Measurements from ENCODE around the gene ARHGEF4.

The ARHGEF4 gene

DNA sequence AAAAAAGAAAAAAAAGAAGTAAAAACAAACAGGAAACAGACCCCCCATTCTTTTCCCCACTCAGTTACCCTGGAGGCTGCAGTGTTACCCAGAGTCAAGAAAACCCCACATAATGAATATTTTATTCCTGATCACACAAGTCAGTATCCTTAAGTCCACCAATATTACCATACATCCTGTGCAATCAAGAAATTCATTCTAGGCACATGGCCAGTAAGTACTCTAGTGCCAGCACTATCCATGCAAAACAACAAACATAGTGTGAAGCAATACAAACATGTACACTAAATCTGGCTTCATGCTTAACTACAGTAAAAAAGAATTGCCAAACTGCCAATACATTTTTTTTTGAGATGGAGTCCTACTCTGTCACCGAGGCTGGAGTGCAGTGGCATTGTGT lies 145.0 kb downstream of the ARHGEF4 start:
- Histone ChIP-seq H3K4me3 (ENCODE audit: low read length) (no peak overlapping the region), H3K79me2 (ENCODE audit: low read length) (no peaks in the 10 kb centered on the region), H3K27ac (ENCODE audit: low read length) (no peak overlapping the region), H3K9me3 (replicated peaks; ENCODE audit: insufficient read depth, low read length) (no peaks in the 10 kb centered on the region), H3K9ac (ENCODE audit: low read length) (no peak overlapping the region), H3K9me2 (replicated peaks; ENCODE audit: insufficient read depth, low read length) (no peaks in the 10 kb centered on the region), H3F3A (ENCODE audit: insufficient read depth, low read length) (no peaks in the 10 kb centered on the region), H4K20me1 (ENCODE audit: insufficient read depth, low read length) (no peaks in the 10 kb centered on the region), H3K4me1 (ENCODE audit: low read length) (no peaks in the 10 kb centered on the region), H3K36me3 (replicated peaks; ENCODE audit: insufficient read depth, low read length) (no peaks in the 10 kb centered on the region), H2AFZ (ENCODE audit: low read length) (no peak overlapping the region), H3K27me3 (replicated peaks; ENCODE audit: insufficient read depth, low read length) (no peaks in the 10 kb centered on the region), H3K4me2 (ENCODE audit: low read depth, low read length) (no peak overlapping the region)
- no peak for DNase-seq
- no peak for TF ChIP-seq EZH2 (optimal IDR thresholded peaks at IDR 0.05; ENCODE audit: low read depth, low read length)
- TF ChIP-seq, protein P1, sequence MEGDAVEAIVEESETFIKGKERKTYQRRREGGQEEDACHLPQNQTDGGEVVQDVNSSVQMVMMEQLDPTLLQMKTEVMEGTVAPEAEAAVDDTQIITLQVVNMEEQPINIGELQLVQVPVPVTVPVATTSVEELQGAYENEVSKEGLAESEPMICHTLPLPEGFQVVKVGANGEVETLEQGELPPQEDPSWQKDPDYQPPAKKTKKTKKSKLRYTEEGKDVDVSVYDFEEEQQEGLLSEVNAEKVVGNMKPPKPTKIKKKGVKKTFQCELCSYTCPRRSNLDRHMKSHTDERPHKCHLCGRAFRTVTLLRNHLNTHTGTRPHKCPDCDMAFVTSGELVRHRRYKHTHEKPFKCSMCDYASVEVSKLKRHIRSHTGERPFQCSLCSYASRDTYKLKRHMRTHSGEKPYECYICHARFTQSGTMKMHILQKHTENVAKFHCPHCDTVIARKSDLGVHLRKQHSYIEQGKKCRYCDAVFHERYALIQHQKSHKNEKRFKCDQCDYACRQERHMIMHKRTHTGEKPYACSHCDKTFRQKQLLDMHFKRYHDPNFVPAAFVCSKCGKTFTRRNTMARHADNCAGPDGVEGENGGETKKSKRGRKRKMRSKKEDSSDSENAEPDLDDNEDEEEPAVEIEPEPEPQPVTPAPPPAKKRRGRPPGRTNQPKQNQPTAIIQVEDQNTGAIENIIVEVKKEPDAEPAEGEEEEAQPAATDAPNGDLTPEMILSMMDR (IDR thresholded peaks at IDR 0.05; ENCODE audit: low read length) = no peak
- TF ChIP-seq EZH2phosphoT487 (IDR thresholded peaks at IDR 0.05; ENCODE audit: low read length) = no peak

DNA sequence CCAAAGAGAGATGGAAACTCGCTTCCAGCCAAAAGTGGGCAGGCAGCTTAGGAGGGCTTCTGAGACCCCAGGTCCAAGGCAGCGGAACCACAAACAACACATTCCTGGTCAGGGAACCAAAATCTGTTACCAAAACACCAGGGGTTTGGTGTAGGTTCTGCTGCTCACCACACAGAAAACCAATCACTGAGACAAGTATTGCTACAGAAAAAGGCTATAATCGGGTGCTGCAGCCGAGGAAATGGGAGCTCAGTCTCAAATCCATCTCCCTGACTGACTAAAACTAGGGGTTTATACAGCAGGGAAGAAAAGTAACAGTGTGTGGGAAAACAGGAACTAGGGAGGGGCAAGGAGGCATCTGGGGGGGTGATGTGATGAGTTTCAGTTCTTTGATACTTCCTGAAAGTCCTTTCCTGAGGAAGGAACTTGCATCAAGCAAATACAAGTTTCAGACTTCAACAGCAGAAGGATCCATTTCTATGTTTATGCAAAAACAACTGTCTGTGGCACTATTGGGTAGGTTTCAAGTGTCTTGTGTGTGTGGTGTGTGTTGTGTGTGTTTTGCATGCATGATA lies 148.6 kb downstream of the ARHGEF4 start:
- no peaks in the 10 kb centered on the region for H3K4me1 ChIP-seq (ENCODE audit: low read length)
- H3K27me3 ChIP-seq (replicated peaks; ENCODE audit: insufficient read depth, low read length) = no peaks in the 10 kb centered on the region
- H3K36me3 ChIP-seq (replicated peaks; ENCODE audit: insufficient read depth, low read length) = no peaks in the 10 kb centered on the region
- TF ChIP-seq, protein P1 (IDR thresholded peaks at IDR 0.05; ENCODE audit: low read length) = no peak
- TF ChIP-seq EZH2 (optimal IDR thresholded peaks at IDR 0.05; ENCODE audit: low read depth, low read length) (no peak), EZH2phosphoT487 (IDR thresholded peaks at IDR 0.05; ENCODE audit: low read length) (no peak)
- DNase-seq = no peak
- no peak overlapping the region for H3K27ac ChIP-seq (ENCODE audit: low read length)
- H3K79me2 ChIP-seq (ENCODE audit: low read length) = no peaks in the 10 kb centered on the region
- H3F3A ChIP-seq (ENCODE audit: insufficient read depth, low read length) = no peaks in the 10 kb centered on the region
- H3K4me3 ChIP-seq (ENCODE audit: low read length) = no peak overlapping the region
- no peak overlapping the region for H2AFZ ChIP-seq (ENCODE audit: low read length)
- no peak overlapping the region for H3K4me2 ChIP-seq (ENCODE audit: low read depth, low read length)
- H3K9me2 ChIP-seq (replicated peaks; ENCODE audit: insufficient read depth, low read length) = no peaks in the 10 kb centered on the region
- no peak overlapping the region for H3K9ac ChIP-seq (ENCODE audit: low read length)
- H3K9me3 ChIP-seq (replicated peaks; ENCODE audit: insufficient read depth, low read length) = no peaks in the 10 kb centered on the region
- H4K20me1 ChIP-seq (ENCODE audit: insufficient read depth, low read length) = no peaks in the 10 kb centered on the region

DNA sequence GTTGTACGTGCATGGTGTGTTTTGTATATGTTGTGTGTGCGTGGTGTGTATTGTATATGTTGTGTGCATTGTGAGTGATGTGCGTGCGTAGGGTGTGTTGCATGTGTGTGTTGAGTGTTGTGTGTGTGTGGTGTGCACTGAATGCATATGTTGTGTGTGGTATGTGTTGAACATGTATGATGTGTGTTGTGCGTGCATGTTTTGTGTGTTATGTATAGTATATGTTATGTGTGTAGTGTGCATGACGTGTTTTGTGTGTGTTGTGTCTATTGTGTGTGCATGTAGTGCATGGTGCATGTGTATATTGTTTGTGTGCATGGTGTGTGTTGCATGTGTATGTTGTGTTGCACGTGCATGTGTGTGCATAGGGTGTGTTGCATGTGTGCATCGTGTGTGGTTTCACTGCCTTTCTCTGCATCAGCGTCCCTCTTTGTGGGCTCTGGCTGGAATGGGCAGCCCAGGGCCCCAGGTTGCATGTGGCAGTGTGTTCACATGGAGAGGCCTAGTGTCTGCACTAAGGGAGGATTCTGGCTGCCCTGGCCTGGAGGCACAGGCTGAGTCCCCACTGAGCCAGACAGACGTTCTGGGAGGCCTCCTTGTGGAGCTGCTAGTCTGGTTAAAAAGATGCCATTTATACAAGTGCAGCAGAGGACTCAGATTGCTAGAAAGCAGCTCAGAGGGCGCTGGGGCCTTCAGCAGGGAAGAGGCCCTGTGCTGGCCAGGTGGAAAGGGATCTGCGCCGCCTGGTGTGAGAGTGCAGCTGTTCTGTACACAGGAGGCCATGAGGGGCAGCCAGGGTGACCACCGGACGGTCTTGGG lies 149.3 kb downstream of the ARHGEF4 start:
- no peaks in the 10 kb centered on the region for H3F3A ChIP-seq (ENCODE audit: insufficient read depth, low read length)
- no peak overlapping the region for H3K9ac ChIP-seq (ENCODE audit: low read length)
- no peaks in the 10 kb centered on the region for H3K79me2 ChIP-seq (ENCODE audit: low read length)
- no peaks in the 10 kb centered on the region for H3K9me2 ChIP-seq (replicated peaks; ENCODE audit: insufficient read depth, low read length)
- no peaks in the 10 kb centered on the region for H3K27me3 ChIP-seq (replicated peaks; ENCODE audit: insufficient read depth, low read length)
- TF ChIP-seq, protein P1 (IDR thresholded peaks at IDR 0.05; ENCODE audit: low read length) = no peak
- no peak for TF ChIP-seq EZH2 (optimal IDR thresholded peaks at IDR 0.05; ENCODE audit: low read depth, low read length)
- TF ChIP-seq EZH2phosphoT487 (IDR thresholded peaks at IDR 0.05; ENCODE audit: low read length) = no peak
- no peak overlapping the region for H3K27ac ChIP-seq (ENCODE audit: low read length)
- no peak for DNase-seq
- H3K4me1 ChIP-seq (ENCODE audit: low read length) = no peaks in the 10 kb centered on the region
- no peak overlapping the region for H2AFZ ChIP-seq (ENCODE audit: low read length)
- no peaks in the 10 kb centered on the region for H3K36me3 ChIP-seq (replicated peaks; ENCODE audit: insufficient read depth, low read length)
- H3K4me3 ChIP-seq (ENCODE audit: low read length) = no peak overlapping the region
- H3K4me2 ChIP-seq (ENCODE audit: low read depth, low read length) = no peak overlapping the region
- no peaks in the 10 kb centered on the region for H4K20me1 ChIP-seq (ENCODE audit: insufficient read depth, low read length)
- no peaks in the 10 kb centered on the region for H3K9me3 ChIP-seq (replicated peaks; ENCODE audit: insufficient read depth, low read length)
